Cardiac muscle cell (in vitro differentiated cells and primary cell): ENCODE data around the gene TAOK2. TPM values are rescaled to one million over a fixed set of nuclear protein-coding genes. Genes with fewer than 3 reads are reported as not detected.
"Not testable (repeated sequence)": the region's sequence is repeated elsewhere in the genome, so short reads cannot be mapped to it uniquely, and the experiment has no call there.

Experiments
- DNase-seq, 2 donors: peaks; one replicate each; pipeline versions ENCODE4 v3.0.0 to v3.0.0-alpha.2; 2010 to 2017; ENCODE audit warnings: low read depth in 1 of 2, low spot score in 1 of 2
- H3K27ac ChIP-seq: fragments of 200-600 bp; sonication (generic); 2 replicates; pipeline ENCODE4 v1.5.1; 2016
- H3K27me3 ChIP-seq: fragments of 200-600 bp; sonication (generic); 2 replicates; pipeline ENCODE4 v1.6.0; 2016; ENCODE audit warnings: control low read depth
- H3K36me3 ChIP-seq: fragments of 200-600 bp; sonication (generic); 2 replicates; pipeline ENCODE4 v1.5.1; 2016; ENCODE audit warnings: control low read depth
- H3K4me1 ChIP-seq: fragments of 200-600 bp; sonication (generic); 2 replicates; pipeline ENCODE4 v1.8.1; 2017; ENCODE audit warnings: low read depth, mild to moderate bottlenecking, mixed run types
- H3K4me3 ChIP-seq: fragments of 200-600 bp; sonication (generic); 2 replicates; pipeline ENCODE4 v1.5.1; 2016; ENCODE audit warnings: mild to moderate bottlenecking
- H3K9me3 ChIP-seq: fragments of 200-600 bp; sonication (generic); 2 replicates; pipeline ENCODE4 v1.5.1; 2017; ENCODE audit warnings: low read depth, mild to moderate bottlenecking, control low read depth
- polyA plus RNA-seq: library from polyadenylated mRNA; unstranded; fragments of >200 nt; fragmentation: Nextera tagmentation; extraction: Ambion mirVana; gene quantifications from 2 replicates; pipeline ENCODE4 v1.2.1, GENCODE V29; 2016
- total RNA-seq: library from RNA; depleted of rRNA; stranded (reverse); fragments of >200 nt; gene quantifications from 2 replicates; pipeline ENCODE4 v1.2.3, GENCODE V29; 2016
- TF ChIP-seq, protein P1 (sequence below): IDR thresholded peaks from 2 replicates; pipeline ENCODE4 v1.5.1; 2012; ENCODE audit warnings: low read depth, mild to moderate bottlenecking, low read length

Gene TAOK2
- total and polyA plus RNA-seq, 2 experiments from 2014 or later = 25.8 to 70.9 TPM

DNA sequence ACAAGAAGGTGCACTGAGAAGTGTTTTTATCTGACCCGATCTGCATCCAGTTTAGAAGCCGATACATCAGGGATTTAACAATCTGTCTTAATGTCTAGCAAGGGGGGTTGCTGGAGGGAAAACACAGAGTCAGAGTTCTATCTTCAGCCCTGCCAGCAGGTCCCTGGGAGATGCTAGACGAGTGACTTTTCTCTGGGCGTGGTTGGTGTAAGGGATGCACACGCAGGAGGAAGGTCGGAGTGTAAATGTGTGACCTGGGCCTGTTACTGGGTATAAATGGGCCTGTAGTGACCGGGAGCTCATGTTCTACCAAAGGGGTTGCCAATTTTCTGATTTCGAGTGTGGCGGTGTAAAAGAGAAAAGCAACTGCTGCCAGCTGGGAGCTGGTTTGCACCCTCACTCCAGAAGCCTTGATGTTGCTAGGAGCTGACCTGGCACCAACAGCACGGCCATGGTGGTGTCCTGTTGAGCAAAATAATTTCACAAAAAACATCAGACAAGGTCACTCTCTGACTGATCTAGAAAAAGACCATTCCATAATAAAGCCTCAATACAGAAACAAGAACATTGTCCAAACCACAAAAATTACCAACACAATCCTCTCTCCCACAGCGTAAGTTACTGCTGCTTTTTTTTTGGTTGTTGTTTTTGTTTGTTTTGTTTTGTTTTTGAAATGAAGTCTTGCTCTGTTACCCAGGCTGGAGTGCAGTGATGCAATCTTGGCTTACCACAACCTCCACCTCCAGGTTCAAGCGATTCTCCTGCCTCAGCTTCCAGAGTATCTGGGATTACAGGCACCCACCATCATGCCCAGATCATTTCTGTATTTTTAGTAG lies 46.4 kb upstream of the TAOK2 start:
- TF ChIP-seq, protein P1, sequence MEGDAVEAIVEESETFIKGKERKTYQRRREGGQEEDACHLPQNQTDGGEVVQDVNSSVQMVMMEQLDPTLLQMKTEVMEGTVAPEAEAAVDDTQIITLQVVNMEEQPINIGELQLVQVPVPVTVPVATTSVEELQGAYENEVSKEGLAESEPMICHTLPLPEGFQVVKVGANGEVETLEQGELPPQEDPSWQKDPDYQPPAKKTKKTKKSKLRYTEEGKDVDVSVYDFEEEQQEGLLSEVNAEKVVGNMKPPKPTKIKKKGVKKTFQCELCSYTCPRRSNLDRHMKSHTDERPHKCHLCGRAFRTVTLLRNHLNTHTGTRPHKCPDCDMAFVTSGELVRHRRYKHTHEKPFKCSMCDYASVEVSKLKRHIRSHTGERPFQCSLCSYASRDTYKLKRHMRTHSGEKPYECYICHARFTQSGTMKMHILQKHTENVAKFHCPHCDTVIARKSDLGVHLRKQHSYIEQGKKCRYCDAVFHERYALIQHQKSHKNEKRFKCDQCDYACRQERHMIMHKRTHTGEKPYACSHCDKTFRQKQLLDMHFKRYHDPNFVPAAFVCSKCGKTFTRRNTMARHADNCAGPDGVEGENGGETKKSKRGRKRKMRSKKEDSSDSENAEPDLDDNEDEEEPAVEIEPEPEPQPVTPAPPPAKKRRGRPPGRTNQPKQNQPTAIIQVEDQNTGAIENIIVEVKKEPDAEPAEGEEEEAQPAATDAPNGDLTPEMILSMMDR = no peak
- Histone ChIP-seq H3K4me3 (peak overlapping the region; percentile 76), H3K4me1 (peaks cover 13% of the 10 kb centered on the region), H3K9me3 (no peaks in the 10 kb centered on the region), H3K36me3 (no peaks in the 10 kb centered on the region), H3K27ac (peak overlapping the region; percentile 94), H3K27me3 (no peaks in the 10 kb centered on the region)
- no peak for DNase-seq

DNA sequence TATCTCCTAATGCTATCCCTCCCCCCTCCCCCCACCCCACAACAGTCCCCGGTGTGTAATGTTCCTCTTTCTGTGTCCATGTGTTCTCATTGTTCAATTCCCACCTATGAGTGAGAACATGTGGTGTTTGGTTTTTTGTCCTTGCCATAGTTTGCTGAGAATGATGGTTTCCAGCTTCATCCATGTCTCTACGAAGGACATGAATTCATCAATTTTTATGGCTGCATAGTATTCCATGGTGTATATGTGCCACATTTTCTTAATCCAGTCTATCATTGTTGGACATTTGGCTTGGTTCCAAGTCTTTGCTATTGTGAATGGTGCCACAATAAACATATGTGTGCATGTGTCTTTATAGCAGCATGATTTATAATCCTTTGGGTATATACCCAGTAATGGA lies 41.9 kb upstream of the TAOK2 start:
- not testable (repeated sequence) for H3K9me3 ChIP-seq, H3K4me1 ChIP-seq, H3K4me3 ChIP-seq, H3K27ac ChIP-seq, H3K27me3 ChIP-seq, DNase-seq, H3K36me3 ChIP-seq

DNA sequence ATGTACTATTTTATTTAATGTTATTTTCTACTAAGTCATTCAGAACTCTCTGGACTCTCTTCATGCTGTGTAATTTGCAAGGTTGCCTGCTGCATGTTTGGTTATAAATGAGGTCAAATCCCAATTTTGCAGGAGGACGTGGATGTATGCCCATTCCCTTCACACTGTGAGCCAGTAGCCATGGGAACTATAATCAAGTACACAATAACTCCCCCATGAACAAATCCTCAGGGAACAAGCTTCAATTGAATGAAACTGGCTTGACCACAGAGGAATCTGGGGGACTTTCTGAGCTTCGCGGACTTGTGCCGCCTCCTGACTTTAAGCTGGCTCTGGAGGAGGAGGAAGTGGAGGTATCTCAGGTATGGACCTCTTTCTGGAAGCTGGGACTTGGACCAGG lies 33.0 kb upstream of the TAOK2 start:
- Histone ChIP-seq H3K27me3 (no peaks in the 10 kb centered on the region), H3K36me3 (no peaks in the 10 kb centered on the region), H3K4me3 (no peak overlapping the region), H3K9me3 (no peaks in the 10 kb centered on the region), H3K4me1 (no peaks in the 10 kb centered on the region), H3K27ac (no peak overlapping the region)
- TF ChIP-seq, protein P1 = no peak
- DNase-seq = peak in 1 of 2 donors; percentile 64

DNA sequence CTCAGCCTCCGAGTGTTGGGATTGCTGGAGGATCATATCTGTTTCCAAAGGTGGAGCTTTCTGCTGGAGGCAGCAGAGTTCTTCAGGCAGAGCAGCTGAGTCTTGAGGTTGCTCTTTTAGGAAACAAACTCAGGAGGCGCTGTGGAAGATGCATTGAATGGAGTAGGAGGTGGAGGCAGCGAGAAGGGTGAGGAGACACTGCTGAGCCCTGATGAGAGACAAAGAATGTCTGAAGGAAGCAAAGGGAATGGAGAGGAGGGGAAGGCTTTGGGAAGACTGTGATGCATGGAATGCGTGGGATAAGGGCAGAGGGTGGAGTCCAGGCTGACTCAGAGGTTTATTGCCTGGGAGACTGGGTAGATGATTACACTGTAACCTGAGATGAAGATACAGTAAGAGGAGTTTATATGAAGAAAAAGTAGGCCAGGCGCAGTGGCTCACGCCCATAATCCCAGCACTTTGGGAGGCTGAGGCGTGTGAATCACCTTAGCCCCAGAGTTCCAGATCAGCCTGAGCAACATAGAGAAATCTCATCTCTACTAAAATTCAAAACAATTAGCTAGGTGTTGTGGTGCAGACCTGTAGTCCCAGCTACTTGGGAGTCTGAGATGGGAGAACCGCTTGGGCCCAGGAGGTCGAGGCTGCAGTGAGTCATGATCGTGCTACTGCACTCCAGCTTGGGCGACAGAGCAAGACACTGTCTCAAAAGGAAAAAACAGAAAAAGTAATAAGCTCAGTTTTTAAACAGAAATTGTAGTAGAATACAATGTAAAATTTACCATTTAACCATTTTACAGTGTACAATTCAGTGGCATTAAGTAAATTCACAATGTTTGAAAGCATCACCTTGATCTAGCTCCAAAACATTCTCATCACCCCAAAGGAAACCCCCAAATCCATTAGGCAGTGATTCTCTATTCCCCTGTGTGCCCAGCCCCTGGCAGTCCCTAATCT lies 29.5 kb upstream of the TAOK2 start:
- Histone ChIP-seq H3K27ac (peak overlapping the region; percentile 56), H3K4me3 (no peak overlapping the region), H3K27me3 (no peaks in the 10 kb centered on the region), H3K9me3 (no peaks in the 10 kb centered on the region), H3K36me3 (no peaks in the 10 kb centered on the region), H3K4me1 (no peaks in the 10 kb centered on the region)
- TF ChIP-seq, protein P1 = peak; percentile 53
- DNase-seq = peak; percentile 27 to 98

DNA sequence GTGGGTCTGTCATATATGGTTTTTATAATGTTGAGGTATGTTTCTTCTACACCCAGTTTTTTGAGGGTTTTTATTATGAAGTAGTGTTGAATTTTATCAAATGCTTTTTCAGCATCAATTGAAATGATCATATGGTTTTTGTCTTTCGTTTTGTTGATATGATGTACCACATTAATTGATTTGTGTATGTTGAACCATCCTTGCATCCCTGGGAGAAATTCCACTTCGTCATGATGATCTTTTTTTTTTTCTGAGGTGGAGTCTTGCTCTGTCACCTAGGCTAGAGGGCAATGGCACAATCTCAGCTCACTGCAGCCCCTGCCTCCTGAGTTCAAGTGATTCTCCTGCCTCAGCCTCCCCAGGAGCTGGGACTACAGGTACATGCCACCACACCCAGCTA lies 25.8 kb upstream of the TAOK2 start:
- TF ChIP-seq, protein P1 = no peak
- H3K4me1 ChIP-seq = no peaks in the 10 kb centered on the region
- no peaks in the 10 kb centered on the region for H3K9me3 ChIP-seq
- no peak overlapping the region for H3K4me3 ChIP-seq
- DNase-seq = no peak
- H3K27ac ChIP-seq = no peak overlapping the region
- no peaks in the 10 kb centered on the region for H3K27me3 ChIP-seq
- H3K36me3 ChIP-seq = no peaks in the 10 kb centered on the region
